Gastrocnemius medialis (tissue), 4 donors: ENCODE measurements around the gene TRIM67.

Experiments
- CTCF ChIP-seq, 5 experiments: fragments of 450-650 bp in 3 of 5; fragments of 200-600 bp in 2 of 5; sonication (generic) in 2 of 5; IDR thresholded peaks in 4 of 5; conservative IDR thresholded peaks in 1 of 5; 1 replicate in 4 of 5; 2 replicates in 1 of 5; pipeline ENCODE4 v1.5.1; 2016 to 2019; ENCODE audit warnings: antibody characterized with exemption in 5 of 5, mild to moderate bottlenecking in 3 of 5, moderate library complexity in 3 of 5
- POLR2A ChIP-seq, 2 donors: fragments of 450-650 bp; IDR thresholded peaks; one replicate each; pipeline ENCODE4 v1.6.1; 2017; ENCODE audit warnings: antibody characterized with exemption in 2 of 2, mild to moderate bottlenecking in 2 of 2, moderate library complexity in 2 of 2

DNA sequence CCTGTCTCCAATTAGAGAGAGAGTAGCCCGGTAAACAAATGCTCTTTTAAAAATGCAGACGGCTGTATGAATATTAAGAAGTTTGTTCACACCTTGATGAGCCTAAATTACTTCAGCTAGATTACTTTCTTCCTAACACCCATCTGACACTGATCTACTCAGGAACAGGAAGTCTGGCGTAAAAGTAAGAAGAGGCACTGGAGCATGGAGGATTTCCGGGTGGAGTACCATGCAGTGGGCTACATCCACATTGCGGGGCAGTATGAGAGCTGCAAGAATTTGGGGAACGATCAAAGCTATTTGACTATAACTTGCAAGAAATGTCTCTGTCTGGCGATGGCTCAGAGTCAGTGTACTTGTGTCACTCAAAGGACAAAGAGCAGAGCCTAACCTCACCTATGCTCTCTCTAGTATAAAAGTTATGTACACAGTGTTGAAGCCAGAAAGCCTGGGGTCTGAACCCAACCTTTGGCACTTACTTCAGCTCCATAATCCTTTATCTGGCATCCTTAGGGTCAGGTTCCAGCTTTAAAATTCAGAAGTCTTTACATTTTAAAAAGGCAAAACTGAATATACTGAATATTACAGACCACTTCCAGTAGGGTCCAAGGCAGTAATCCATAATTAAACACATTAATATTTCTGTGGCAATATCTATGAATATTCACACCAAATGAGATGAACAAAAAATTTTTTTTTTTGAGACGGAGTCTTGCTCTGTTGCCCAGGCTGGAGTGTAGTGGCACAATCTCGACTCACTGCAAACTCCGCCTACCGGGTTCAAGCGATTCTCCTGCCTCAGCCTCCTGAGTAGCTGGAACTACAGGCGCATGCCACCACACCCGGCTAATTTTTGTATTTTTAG is 71.2 kb downstream of the TRIM67 start:
- TF ChIP-seq CTCF (IDR thresholded peaks at IDR 0.05 in 4 of 5, conservative IDR thresholded peaks at IDR 0.05 in 1 of 5) (no peak), POLR2A (IDR thresholded peaks at IDR 0.05) (no peak)
